ENCODE measurements around the gene SIRT3. TPM values are rescaled to one million over a fixed set of nuclear protein-coding genes. Genes with fewer than 3 reads are reported as not detected.
"Not testable (repeated sequence)": the region's sequence is repeated elsewhere in the genome, so short reads cannot be mapped to it uniquely, and the experiment has no call there.

SIRT3 gene
- total and polyA plus RNA-seq, 5 experiments from 2014 or later: 6.5 to 33.7 (median 14.6) TPM

- no peak for ATAC-seq
- POLR2A ChIA-PET: interaction anchor here (0.6 kb wide), 1 partner anchor 81 kb away, joined by 4 read pairs; no protein-coding TSS in a partner anchor
- Mint-ChIP-seq H3K27ac (peak overlapping the region in 3 of 10 donors; percentile 66 to 74 (median 68)), H3K4me3 (no peak overlapping the region), H3K9me3 (no peaks in the 10 kb centered on the region), H3K27me3 (no peaks in the 10 kb centered on the region), H3K4me1 (peaks cover 4 to 10% (median 6%) of the 10 kb centered on the region in 4 donors), H3K36me3 (peaks cover 0 to 28% (median 0%) of the 10 kb centered on the region in 3 donors)
- DNase-seq: no peak
Measured at GRCh38 chr11:221998-222789, 13.9 kb downstream of the SIRT3 start.

DNA sequence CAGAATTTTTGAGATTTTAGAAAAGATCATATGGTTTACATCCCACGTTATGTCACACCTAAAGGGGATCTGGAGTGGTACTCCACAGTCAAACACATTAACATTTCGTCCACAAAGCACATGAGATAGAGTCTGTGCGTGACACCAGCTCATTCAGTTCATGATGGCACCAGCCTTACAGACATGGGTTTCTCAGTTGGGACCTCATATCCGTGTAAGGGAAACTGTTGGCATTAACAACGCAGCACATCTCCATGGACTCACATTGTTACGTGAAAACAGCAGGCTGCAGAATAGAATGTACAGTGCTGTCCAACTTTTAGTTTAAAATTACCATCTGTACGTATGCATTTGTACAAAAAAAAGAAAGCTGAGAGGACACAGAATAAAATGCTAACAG, 14.6 kb downstream of the SIRT3 start:
- no peak for ATAC-seq
- H3K9me3 Mint-ChIP-seq: no peaks in the 10 kb centered on the region
- no peak overlapping the region for H3K27ac Mint-ChIP-seq
- H3K36me3 Mint-ChIP-seq: peaks cover 0 to 25% (median 0%) of the 10 kb centered on the region in 3 donors
- H3K27me3 Mint-ChIP-seq: no peaks in the 10 kb centered on the region
- no peak overlapping the region for H3K4me3 Mint-ChIP-seq
- POLR2A ChIA-PET: interaction anchor here (0.6 kb wide), 1 partner anchor 82 kb away, joined by 4 read pairs; no protein-coding TSS in a partner anchor
- no peak for DNase-seq
- H3K4me1 Mint-ChIP-seq: peaks cover 4 to 10% (median 6%) of the 10 kb centered on the region in 4 donors

DNA sequence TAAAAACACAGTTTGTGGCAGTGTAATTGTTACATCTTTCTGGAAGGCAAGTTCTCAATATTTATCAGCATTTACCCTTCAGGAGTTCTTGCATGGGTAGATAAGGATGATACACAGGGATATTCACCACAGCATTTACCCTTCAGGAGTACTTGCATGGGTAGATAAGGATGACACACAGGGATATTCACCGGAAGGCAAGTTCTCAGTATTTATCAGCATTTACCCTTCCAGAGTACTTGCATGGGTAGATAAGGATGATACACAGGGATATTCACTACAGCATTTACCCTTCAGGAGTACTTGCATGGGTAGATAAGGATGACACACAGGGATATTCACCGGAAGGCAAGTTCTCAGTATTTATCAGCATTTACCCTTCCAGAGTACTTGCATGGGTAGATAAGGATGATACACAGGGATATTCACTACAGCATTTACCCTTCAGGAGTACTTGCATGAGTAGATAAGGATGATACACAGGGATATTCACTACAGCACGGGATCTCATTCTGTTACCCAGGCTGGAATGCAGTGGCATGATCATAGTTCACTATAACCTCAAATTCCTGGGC, 15.4 kb downstream of the SIRT3 start:
- ATAC-seq, H3K4me3 Mint-ChIP-seq, H3K27ac Mint-ChIP-seq, POLR2A ChIA-PET, H3K9me3 Mint-ChIP-seq, H3K27me3 Mint-ChIP-seq, DNase-seq: not testable (repeated sequence)
- Mint-ChIP-seq H3K36me3 (peaks cover 0 to 27% (median 0%) of the 10 kb centered on the region in 3 donors), H3K4me1 (peaks cover 0 to 10% (median 4%) of the 10 kb centered on the region in 4 donors)

GRCh38 chr11:218815-219593, 17.1 kb downstream of the SIRT3 start:
- H3K9me3 Mint-ChIP-seq: no peaks in the 10 kb centered on the region
- POLR2A ChIA-PET: no interaction called here
- peaks cover 0 to 10% (median 3%) of the 10 kb centered on the region in 4 donors for H3K4me1 Mint-ChIP-seq
- no peak overlapping the region for H3K4me3 Mint-ChIP-seq
- peak overlapping the region in 3 of 10 donors; percentile 40 to 83 (median 45) for H3K27ac Mint-ChIP-seq
- peaks cover 0 to 39% (median 0%) of the 10 kb centered on the region in 3 donors for H3K36me3 Mint-ChIP-seq
- no peaks in the 10 kb centered on the region for H3K27me3 Mint-ChIP-seq
- ATAC-seq (no peak), DNase-seq (no peak)

DNA sequence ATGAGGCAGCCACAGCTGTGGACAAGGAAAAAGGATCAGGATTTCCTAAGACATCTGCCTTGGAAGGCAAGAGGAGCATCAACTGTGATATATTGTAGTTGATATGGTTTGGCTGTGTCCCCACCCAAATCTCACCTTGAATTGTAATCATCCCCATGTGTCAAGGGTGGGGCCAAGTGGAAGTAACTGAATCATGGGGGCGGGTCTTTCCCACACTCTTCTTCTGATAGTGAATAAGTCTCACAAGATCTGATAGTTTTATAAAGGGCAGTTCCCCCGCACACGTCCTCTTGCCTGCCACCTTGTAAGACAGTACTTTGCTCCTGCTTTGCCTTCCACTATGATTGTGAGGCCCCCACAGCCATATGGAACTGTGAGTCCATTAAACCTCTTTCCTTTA, 18.4 kb downstream of the SIRT3 start:
- H3K4me1 Mint-ChIP-seq: peaks cover 0 to 10% (median 5%) of the 10 kb centered on the region in 4 donors
- H3K9me3 Mint-ChIP-seq: no peaks in the 10 kb centered on the region
- H3K36me3 Mint-ChIP-seq: peaks cover 0 to 41% (median 0%) of the 10 kb centered on the region in 3 donors
- H3K27ac Mint-ChIP-seq: peak overlapping the region in 5 of 10 donors; percentile 35 to 65 (median 57)
- no peak overlapping the region for H3K4me3 Mint-ChIP-seq
- POLR2A ChIA-PET: no interaction called here
- no peak for DNase-seq
- no peaks in the 10 kb centered on the region for H3K27me3 Mint-ChIP-seq
- ATAC-seq: no peak

GRCh38 chr11:216081-216974, 19.8 kb downstream of the SIRT3 start:
- DNase-seq (no peak), ATAC-seq (no peak)
- H3K4me3 Mint-ChIP-seq: no peak overlapping the region
- H3K9me3 Mint-ChIP-seq: no peaks in the 10 kb centered on the region
- peak overlapping the region in 7 of 10 donors; percentile 18 to 84 (median 47) for H3K27ac Mint-ChIP-seq
- peaks cover 0 to 48% (median 0%) of the 10 kb centered on the region in 3 donors for H3K36me3 Mint-ChIP-seq
- POLR2A ChIA-PET: interaction anchor here (0.5 to 1.9 kb wide), 3 partner anchors 9 to 533 kb away, joined by 3 to 8 read pairs (median 3); partner anchors contain the start of genes BET1L and RIC8A
- H3K4me1 Mint-ChIP-seq: peaks cover 0 to 9% (median 3%) of the 10 kb centered on the region in 4 donors
- no peaks in the 10 kb centered on the region for H3K27me3 Mint-ChIP-seq

DNA sequence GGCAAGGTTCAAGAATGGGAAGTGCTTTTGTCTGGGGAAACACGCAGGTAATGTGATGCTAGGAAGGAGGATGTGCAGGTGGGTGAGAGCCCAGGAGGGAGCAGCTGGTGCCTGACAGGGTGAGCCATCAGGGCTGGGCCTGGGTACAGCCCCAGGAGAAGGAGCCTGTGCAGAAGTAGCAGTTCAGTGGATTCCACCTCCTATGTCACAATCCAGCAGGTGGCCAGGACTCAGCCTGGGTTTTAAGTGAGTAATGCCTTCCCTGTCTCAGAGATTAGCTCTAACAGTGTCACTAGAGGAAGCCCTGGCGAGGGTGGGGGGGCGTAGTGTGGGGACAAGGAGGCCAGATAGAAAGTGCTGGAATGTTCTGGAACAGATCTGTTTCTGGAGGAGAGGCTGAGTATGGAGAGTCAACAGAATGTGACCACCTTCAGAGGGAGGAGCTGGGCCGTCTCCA, 20.5 kb downstream of the SIRT3 start:
- ATAC-seq: peak in 1 of 2 donors; percentile 33
- DNase-seq: no peak
- no peaks in the 10 kb centered on the region for H3K27me3 Mint-ChIP-seq
- no peaks in the 10 kb centered on the region for H3K9me3 Mint-ChIP-seq
- H3K36me3 Mint-ChIP-seq: peaks cover 0 to 51% (median 0%) of the 10 kb centered on the region in 3 donors
- POLR2A ChIA-PET: interaction anchor here (0.5 to 1.9 kb wide), 3 partner anchors 9 to 19 kb away, joined by 3 to 8 read pairs (median 4); partner anchors contain the start of genes BET1L and RIC8A
- H3K4me1 Mint-ChIP-seq: peaks cover 0 to 12% (median 7%) of the 10 kb centered on the region in 4 donors
- H3K27ac Mint-ChIP-seq: peak overlapping the region in 7 of 10 donors; percentile 8 to 84 (median 40)
- H3K4me3 Mint-ChIP-seq: no peak overlapping the region

DNA sequence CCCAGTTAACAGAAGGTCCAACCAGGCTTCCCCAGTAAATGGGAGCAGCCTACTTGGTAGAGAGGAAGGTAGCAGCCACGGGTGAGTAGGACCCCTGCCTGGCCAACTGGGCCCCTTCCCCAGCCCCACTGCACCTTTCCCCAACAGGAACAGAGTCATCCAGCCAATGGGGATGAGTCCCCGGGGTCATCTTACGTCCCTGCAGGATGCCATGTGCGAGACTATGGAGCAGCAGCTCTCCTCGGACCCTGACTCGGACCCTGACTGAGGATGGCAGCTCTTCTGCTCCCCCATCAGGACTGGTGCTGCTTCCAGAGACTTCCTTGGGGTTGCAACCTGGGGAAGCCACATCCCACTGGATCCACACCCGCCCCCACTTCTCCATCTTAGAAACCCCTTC, 22.1 kb downstream of the SIRT3 start:
- ATAC-seq (no peak), DNase-seq (no peak)
- POLR2A ChIA-PET: no interaction called here
- H3K9me3 Mint-ChIP-seq: no peaks in the 10 kb centered on the region
- peaks cover 0 to 51% (median 0%) of the 10 kb centered on the region in 3 donors for H3K36me3 Mint-ChIP-seq
- H3K4me1 Mint-ChIP-seq: peaks cover 4 to 21% (median 13%) of the 10 kb centered on the region in 4 donors
- no peaks in the 10 kb centered on the region for H3K27me3 Mint-ChIP-seq
- peak overlapping the region in 2 of 10 donors; percentile 40 to 57 for H3K27ac Mint-ChIP-seq
- no peak overlapping the region for H3K4me3 Mint-ChIP-seq

DNA sequence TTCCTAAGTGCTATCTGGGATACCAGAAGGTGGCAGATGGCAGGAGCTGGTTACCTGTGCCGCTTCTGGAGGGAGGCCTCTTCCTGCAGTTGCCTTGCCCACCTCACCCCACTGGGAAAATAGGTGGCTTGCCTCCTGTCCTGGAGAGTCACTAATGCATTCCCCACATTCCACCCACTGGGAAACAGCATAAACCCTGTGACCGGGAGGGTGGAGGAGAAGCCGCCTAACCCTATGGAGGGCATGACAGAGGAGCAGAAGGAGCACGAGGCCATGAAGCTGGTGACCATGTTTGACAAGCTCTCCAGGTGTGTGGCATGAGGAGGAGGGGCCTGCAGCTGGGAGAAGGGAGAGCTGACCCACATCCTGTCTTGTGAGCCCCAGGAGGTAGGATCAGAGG, 23.0 kb downstream of the SIRT3 start:
- Mint-ChIP-seq H3K9me3 (no peaks in the 10 kb centered on the region), H3K36me3 (peaks cover 0 to 49% (median 0%) of the 10 kb centered on the region in 3 donors), H3K4me3 (no peak overlapping the region), H3K27ac (peak overlapping the region in 4 of 10 donors; percentile 14 to 70 (median 63)), H3K27me3 (no peaks in the 10 kb centered on the region), H3K4me1 (peaks cover 5 to 23% (median 19%) of the 10 kb centered on the region in 4 donors)
- DNase-seq: no peak
- POLR2A ChIA-PET: interaction anchor here (2.2 kb wide), 1 partner anchor 22 kb away, joined by 4 read pairs; no protein-coding TSS in a partner anchor
- no peak for ATAC-seq

DNA sequence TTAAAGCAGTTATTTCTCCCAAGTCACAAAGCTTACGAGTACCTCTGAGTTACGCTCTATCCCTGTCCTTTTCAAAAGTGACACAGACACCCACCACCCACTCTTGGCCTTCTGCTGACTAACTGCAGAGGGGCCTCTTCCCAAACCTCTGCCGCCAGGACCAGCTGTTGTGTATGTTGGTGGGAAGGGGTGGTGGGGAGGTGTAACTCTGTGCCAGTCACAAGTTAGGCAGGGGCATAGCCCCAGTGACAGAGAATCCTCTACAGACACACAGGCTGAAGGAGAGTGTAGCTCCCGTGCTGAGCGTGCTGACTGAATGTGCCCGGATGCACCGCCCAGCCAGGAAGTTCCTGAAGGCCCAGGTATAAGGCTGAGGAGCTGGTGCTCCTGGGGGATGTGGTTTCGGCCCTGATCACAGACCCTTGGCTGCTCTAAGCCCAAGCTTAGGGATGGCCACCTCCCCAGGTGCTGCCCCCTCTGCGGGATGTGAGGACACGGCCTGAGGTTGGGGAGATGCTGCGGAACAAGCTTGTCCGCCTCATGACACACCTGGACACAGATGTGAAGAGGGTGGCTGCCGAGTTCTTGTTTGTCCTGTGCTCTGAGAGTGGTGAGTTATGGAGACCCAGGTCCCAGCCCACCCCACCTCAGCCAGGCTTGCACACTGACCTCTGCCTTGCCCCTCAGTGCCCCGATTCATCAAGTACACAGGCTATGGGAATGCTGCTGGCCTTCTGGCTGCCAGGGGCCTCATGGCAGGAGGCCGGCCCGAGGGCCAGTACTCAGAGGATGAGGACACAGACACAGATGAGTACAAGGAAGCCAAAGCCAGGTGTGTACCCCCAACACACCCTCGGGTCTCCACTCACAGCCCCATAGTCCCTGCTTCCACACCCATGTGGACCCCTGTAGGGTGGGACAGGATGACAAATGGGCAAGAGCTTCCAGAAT, 23.7 kb downstream of the SIRT3 start:
- Mint-ChIP-seq H3K9me3 (no peaks in the 10 kb centered on the region), H3K4me1 (peaks cover 8 to 23% (median 23%) of the 10 kb centered on the region in 4 donors), H3K27ac (peak overlapping the region in 8 of 10 donors; percentile 7 to 74 (median 26)), H3K27me3 (no peaks in the 10 kb centered on the region), H3K4me3 (peak overlapping the region in 1 of 10 donors; percentile 51), H3K36me3 (peaks cover 0 to 49% (median 0%) of the 10 kb centered on the region in 3 donors)
- ATAC-seq (no peak), DNase-seq (no peak)
- POLR2A ChIA-PET: interaction anchor here (0.9 to 2.2 kb wide), 3 partner anchors 10 to 67 kb away, joined by 3 to 4 read pairs (median 3); no protein-coding TSS in a partner anchor
